Testis (tissue), 2 donors: Measurements from ENCODE around the gene SLC16A3.

ENCODE experiments used
- CTCF ChIP-seq, 3 experiments: fragments of 450-650 bp in 2 of 3; fragments of 200-600 bp in 1 of 3; sonication (generic) in 1 of 3; IDR thresholded peaks; one replicate each; pipeline ENCODE4 v1.5.1; 2016 to 2019; ENCODE audit warnings: antibody characterized with exemption in 3 of 3, mild to moderate bottlenecking in 2 of 3, moderate library complexity in 1 of 3
- POLR2A ChIP-seq: fragments of 450-650 bp; IDR thresholded peaks from one replicate; pipeline ENCODE4 v1.6.1; 2017; ENCODE audit warnings: antibody characterized with exemption, mild to moderate bottlenecking, moderate library complexity

GRCh38 chr17:82285141-82285540, 56.3 kb downstream of the SLC16A3 start:
- no peak for TF ChIP-seq POLR2A
- no peak for TF ChIP-seq CTCF (IDR thresholded peaks at IDR 0.05)
